KBM-7 (cell line): ENCODE measurements around the gene MICAL2.

ENCODE experiments used
- DNase-seq: peaks from one replicate; pipeline ENCODE4 v3.0.0-alpha.2; 2015
- in situ Hi-C: fragments of 300-500 bp; cut with MboI; formaldehyde crosslinking; loops from 2 replicates; pipeline ENCODE4 v1.14.3; 2020; ENCODE audit warnings: low sequenced_read_pairs, low pct_unique_long_range_greater_than_20kb, mixed read lengths

MICAL2 gene

DNA sequence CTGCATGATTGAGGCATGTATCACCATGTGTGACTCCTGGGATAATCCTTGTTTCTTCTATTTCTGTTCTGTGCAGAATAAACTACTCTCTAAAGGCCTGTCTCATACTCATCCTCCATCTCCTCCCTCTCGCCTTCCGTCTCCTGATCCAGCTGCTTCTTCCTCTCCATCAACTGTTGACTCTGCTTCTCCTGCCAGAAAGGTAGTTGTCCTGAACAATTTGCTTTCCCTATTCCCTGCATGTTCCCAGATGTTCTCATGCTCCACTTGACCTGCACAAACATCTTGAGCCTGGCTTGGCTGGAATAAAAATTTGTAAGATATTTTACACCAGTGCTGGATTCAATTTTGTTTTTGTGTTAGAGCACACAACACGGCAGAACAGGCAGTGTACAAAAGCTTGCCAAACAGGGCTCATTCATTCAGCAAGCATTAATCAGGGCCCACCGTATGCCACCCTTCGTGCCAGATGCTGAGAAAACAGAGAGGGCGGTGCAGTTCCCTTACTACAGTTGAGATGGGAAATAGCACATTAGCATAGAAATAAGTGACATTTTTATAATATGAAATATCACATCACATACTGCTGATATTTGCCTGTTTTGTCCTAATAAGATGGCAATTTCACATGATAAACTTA is 133.6 kb downstream of the MICAL2 start:
- in situ Hi-C loops: loop anchor here (10.0 kb wide), 1 partner anchor 189 kb away; no protein-coding TSS in a partner anchor
- no peak for DNase-seq

DNA sequence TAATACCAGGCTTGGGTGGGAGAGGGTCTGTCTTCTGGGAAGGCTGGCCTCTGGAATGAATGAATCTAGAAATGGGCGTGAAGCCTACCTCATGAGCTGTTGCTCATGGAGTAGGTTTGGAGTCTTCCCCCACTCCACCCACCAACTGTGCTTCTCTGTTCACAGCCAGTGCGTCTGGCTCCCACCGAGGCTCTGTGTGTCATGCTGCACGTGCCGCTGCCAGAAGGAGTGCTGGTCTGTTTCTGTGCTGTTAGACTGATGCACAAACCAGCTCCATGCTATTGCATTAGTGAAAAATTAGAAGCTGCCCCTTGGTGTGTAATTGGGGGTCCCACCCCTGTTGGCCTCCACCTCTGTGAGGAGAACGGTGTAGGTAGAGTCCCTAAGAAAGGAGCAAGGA is 134.7 kb downstream of the MICAL2 start:
- in situ Hi-C loops: loop anchor here (10.0 kb wide), 1 partner anchor 190 kb away; no protein-coding TSS in a partner anchor
- no peak for DNase-seq

DNA sequence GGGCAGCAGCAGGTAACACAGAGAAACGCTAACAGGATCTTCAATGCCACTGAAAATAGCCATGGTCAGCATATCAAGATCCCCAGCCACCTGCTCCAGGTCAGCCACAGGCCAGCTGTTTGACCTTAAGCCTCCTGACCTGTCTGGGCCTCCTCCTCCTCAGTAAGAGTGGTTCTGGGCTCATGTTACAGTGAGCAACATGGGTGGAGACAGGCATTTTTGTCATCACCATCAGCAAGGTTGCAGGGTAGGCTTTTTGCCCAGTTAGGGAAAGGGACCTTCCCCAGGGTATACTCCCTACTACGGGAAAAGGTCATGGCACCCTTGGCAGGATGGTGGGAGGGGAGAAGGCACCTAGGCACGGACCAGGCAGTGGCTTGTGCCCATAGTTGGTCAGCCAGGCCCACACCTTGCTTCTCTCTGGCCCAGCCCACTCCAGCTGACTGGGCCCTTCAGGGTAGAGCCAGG is 135.2 kb downstream of the MICAL2 start:
- in situ Hi-C loops: loop anchor here (10.0 kb wide), 1 partner anchor 191 kb away; no protein-coding TSS in a partner anchor
- no peak for DNase-seq

DNA sequence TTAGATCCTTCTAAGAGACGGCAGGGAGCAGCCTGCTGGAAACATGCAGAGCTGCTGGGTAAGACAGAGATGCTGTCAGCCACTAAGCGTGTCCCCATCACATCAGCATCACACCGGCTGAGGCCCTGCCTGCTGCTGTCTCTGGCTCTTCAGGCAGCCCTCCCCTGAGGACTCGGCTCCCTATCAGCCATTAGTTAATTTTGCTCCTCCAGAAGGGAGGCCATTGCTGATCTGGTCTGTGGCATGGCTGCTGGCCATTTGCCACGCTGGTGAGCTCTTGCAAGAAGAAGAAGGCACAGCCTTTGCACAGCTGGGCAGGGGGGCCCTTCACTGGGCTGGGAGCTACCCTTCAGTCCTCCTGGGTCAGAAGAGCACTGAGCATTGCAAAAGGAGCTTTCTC is 135.8 kb downstream of the MICAL2 start:
- in situ Hi-C loops: loop anchor here (10.0 kb wide), 1 partner anchor 191 kb away; no protein-coding TSS in a partner anchor
- DNase-seq: no peak

DNA sequence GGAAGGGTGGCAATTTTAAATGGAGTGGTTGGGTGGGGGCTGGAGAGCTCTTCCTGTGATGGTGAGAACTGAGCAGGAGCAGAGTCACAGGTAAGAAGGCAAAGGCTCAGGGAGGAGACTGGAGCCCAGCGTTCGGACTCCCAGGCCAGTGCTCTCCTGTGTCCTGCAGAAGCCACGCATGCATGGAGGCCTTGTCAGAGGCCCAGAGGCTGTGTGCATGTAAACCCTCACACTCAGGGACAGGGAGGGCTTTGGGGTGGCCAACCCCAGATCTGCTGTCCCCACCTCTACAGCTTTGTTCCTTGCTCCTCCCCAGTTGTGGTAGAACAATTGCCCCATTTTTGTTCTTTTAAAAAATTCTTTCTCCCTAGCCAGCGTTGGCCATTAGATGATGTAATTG is 136.6 kb downstream of the MICAL2 start:
- in situ Hi-C loops: loop anchor here (10.0 kb wide), 1 partner anchor 192 kb away; no protein-coding TSS in a partner anchor

DNA sequence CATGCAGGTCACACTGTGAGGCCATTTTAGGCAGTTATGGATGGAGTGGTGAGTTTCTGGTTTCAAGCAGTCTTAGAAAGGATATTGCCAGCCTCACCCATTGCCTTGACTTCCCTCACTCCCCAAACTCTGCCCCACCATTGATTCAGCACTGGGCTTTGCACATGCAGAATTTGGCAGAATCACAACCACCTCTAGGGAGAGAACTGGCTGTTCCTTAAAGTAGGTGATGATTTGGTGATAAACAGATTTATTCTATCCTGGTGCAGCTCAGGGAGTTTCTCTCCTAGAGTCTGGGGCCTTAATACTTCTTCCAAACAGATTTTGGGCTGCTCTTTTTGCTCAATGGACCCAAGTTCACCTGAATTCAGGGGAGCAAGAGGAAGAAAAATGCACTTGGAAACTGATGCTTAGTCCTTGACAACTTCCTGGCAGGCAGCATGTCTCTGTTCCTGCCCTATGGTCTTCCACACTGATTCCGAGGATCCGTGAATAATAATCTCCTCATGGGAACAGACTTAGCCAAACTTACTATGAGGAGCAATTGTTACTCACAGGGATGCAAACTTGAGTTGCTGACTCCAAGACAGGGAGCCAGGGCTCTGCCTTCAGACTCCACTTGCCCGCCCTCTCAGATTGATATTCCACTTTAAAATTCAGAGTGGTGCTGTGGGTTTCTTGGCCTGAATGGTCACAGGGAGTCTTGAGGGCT is 137.3 kb downstream of the MICAL2 start:
- in situ Hi-C loops: loop anchor here (10.0 kb wide), 1 partner anchor 193 kb away; no protein-coding TSS in a partner anchor

More for the DNA sequence above, 136.6 kb downstream of the MICAL2 start:
- no peak for DNase-seq

DNA sequence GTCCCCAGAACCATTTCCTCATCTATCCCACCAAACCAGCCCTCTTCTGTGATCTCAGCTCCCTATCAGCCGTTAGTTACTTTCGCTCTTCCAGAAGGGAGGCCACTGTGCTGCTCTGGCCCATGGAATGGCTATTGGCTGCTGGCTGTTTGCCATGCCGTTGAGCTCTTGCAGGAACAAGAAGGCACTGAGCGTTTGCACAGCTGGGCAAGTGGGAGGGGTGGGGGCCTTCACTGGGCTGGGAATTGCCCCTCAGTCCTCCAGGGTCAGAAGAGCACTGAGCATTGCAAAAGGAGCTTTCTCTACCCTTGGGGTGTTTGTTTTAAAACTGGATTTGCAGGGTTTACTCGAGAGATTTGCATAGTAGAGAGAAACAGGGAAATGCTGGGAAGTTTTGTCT is 137.9 kb downstream of the MICAL2 start:
- DNase-seq: no peak
- in situ Hi-C loops: loop anchor here (10.0 kb wide), 1 partner anchor 194 kb away; no protein-coding TSS in a partner anchor

More for the DNA sequence above, 137.3 kb downstream of the MICAL2 start:
- no peak for DNase-seq

DNA sequence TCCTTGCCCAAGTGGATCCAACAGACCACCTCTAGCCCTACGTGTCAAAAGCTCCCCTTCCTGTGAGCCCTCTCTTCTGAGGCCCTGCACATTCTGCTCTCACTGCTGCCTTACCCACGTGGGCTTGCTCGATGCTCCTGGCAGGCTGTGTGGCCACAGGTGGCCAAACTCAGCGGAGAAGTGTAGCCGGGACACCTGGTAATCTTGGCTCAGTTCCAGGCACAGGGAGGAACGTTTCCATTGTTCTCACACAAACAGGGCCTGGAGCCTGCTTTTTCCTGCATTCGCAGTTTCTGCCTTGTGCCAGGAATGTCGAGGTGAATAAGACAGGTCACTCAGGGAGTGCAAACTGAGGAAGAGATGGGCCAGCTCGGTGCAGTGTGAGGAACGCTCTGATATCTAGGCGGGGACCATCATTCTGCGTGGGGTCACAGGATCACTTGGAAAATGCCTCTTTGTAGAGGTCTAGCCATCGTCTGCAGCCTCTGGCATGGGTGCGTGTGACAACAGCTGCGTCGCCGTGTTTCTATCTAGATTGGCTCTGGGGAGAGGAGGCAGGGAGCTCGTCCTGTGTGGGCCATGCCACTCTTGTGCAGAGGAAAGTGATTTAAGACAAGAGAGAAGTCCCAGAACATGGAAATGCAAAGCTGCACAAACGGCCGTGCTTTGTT is 139.3 kb downstream of the MICAL2 start:
- DNase-seq: no peak
- in situ Hi-C loops: loop anchor here (10.0 to 25.0 kb wide), 2 partner anchors 195 to 437 kb away; no protein-coding TSS in a partner anchor

DNA sequence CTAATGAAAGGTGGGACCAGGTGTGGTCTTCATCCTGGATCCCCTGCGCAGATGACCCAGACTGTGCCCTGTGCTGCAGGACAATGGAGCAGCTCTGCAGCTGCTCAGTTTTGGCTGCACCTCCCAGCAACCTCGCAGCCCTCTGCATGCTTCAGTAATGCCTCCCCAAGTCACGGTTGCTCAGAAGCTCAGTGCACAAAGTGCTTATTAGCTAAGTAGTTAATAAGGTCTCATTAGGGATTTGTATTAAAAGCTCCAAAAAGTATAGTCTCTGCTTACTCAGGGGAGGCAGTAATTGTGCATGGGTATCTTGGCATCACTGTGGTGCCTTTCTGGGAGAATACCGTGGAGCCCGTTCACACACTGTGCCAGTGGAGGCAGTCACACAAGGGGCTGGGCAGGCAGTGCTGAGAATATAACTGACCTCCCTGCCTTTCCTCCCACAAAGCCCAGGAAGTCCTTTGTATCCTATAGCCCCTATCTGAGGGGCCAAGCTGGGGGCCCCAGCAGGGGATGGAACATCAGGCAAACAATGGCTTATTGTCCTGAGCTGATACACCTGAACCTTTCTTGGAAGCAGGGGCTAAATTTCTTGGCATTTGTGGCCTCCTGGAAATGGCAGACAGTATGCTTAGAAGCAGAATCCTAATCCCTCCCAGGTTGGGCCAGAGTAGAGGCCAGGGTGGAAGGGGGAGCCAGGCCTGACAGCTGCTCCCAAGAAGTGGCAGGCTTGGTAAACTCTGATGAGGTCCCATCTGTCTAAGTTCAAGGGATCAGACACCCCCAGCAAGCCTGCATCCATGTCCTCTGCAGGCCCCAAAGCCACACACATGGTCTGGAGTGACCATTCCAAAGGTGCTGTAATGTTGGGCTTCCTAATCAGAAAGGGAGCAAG is 141.5 kb downstream of the MICAL2 start:
- in situ Hi-C loops: loop anchor here (25.0 kb wide), 1 partner anchor 440 kb away; no protein-coding TSS in a partner anchor
- DNase-seq: no peak

DNA sequence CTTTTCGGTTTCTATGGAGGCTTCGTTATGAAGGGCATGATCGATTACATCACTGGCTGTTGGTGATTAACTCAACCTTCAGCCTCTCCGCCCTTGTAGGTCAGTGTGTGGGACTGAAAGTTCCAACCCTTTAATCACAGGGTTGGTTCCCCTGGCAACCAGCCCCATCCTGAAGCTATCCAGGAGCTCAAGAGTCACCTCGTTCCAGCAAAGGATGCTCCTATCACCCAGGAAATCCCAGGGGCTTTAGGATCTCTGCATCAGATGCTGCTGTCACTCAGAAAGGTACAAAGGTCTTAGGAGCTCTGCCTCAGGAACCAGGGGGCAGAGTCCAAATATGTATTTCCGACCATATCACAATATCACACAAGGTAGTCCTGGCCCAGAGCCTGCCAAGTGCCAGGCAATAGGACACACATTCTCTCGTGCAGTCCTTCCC is 143.5 kb downstream of the MICAL2 start:
- in situ Hi-C loops: loop anchor here (25.0 kb wide), 1 partner anchor 442 kb away; no protein-coding TSS in a partner anchor
- DNase-seq: no peak

DNA sequence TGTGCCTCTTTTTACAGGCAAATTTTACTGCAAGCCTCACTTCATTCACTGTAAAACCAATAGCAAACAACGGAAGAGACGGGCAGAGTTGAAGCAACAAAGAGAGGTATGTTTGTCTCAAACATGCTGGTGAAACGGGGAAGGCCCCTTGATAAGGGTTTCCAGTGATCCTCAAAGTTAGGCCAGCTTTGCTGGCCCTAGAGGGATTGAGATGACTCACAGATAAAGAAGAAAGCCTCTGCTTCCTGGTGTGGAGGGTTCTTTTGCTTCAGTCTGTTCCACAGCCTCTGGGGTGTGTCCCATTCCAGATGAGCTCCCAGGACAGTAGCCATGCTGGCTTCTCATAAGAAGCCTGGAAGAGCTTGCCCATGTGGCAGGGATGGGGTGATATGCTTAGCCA is 148.1 kb downstream of the MICAL2 start:
- in situ Hi-C loops: loop anchor here (25.0 kb wide), 1 partner anchor 446 kb away; no protein-coding TSS in a partner anchor
- no peak for DNase-seq

DNA sequence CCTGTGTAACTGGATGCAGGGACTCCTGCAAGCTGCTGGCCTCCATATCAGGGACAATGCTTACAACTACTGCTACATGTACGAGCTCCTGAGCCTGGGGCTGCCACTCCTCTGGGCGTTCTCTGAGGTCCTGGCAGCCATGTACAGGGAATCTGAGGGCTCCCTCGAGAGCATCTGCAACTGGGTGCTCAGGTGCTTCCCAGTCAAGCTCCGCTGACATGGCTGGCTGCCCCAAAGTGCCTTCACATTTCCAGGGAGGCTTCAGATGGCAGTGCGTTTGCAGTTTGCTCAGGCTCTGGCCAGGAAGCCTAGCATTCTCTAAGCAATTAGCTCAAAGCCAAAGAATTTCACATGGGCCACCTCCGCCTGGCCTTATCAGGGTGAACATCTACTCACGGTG is 149.6 kb downstream of the MICAL2 start:
- DNase-seq: no peak
- in situ Hi-C loops: loop anchor here (25.0 kb wide), 1 partner anchor 448 kb away; no protein-coding TSS in a partner anchor

DNA sequence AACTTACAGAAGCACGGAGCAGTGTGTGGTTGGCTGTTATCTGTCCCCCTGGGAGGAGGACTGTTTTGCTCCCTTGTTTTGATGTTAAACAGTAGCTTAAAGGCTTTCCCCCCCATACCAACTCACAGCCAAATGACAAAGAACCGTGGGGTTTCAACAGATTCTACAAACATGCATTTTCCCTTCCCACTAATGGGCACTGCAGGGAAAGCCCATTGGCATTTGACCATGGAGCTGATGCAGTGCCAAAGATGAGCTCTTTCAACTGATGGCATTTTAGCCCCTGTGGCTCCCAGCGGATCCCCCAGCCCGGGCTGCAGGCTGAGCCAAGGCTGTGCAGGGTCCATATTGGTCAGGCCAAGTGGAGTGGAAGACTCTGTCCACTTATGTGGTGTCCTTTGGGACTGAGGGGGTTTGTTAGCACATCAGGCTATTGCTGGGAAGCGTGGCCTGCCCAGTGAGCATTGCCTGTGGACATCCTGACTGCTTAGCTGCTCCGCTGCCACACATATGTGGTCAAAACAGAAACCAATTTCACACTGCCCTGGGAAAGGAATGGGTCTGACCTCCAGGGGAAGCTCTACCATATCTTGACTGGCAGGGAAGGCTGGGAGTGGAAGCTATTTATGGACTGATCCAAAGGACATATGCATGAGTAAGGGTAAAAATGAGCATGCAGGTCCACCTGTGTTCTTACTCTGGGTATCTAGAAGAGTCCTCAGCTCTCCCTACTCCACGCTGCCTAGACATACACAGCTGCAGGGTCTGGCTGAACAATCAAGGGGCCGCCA is 150.5 kb downstream of the MICAL2 start:
- in situ Hi-C loops: loop anchor here (25.0 kb wide), 1 partner anchor 449 kb away; no protein-coding TSS in a partner anchor
- no peak for DNase-seq

DNA sequence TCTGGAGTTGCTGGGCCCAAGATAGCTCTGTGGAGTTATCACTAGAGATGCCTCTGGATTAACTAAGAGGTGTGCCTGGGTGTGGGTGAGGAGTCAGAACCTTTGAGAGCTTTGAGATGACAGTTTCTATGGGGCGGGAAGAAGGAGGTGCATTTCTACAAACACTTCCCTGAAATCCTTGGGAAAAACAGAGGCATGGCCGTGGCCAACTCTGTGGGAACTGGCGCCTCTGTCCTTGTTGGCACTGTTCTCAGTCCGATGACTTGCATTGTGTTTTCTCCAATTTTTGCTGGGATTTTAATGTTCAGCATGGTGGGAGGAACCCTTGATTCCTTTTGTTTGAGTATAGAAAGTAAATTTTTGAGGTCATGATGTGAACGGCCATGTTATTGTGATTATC is 151.2 kb downstream of the MICAL2 start:
- in situ Hi-C loops: loop anchor here (25.0 kb wide), 1 partner anchor 449 kb away; no protein-coding TSS in a partner anchor
- DNase-seq: no peak

DNA sequence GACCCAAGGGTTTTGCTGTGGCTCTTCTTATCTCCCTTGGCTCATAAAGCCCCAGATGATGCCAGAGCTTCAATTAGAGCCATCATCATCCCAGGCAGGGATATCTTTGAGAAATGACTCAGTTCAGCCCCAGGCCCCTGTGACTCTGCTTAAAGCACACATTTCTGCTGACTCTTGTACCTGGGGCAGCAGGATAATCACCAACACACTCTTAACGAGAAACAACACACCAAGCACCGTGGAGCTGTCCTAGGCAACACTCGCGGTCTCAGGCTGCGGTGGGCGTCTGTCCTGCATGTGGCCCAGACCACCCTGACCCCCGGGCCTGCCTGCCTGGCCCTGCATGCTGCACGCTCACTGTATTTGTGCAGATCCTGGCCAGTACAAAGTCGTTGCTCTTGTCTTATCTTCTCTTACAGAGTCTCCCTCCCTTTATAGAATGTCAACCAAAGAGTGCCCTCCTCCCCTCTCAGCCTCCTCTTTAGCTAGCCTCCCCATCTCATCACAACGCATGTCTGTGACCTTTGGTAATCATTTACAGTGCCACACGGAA is 152.8 kb downstream of the MICAL2 start:
- no peak for DNase-seq
- in situ Hi-C loops: loop anchor here (25.0 kb wide), 1 partner anchor 451 kb away; no protein-coding TSS in a partner anchor

DNA sequence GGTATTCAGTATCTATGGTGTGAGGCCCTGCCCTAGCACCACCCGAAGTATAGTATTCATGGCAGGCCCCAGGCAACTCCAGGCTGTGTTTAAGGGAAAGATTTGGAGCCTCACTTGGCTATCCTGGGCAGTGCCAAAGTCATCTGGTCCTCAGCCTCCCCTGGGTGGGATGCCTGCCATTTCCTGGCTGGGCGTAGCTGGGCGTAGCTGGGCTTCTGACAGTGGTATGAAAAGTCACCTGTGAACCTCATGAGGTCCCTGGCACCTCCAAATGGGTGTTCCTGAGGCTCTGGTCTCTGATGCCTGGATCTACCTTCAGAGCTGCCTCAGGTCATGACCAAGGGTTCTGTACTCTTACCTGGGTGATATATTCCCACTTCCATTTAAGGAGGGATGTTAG is 154.0 kb downstream of the MICAL2 start:
- in situ Hi-C loops: loop anchor here (25.0 kb wide), 1 partner anchor 452 kb away; no protein-coding TSS in a partner anchor
- DNase-seq: no peak

DNA sequence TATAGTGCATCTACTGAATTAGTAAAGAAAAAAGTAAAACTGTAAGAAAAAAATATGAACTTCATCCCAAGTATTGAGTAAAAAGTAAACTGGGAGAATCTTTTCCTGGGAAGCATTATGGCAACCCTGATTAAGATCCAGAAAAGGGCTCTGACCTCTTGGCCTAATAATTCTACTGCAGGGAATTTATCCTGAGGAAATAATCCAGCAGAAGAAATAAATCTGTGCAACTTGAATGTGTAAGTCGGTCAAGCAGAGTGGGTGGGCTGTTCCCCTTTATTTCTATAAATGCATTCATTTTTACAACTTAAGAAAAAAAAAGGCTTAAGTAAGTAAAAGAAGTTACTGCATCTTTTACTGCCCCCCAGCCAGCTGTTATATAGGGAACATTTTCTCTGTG is 155.7 kb downstream of the MICAL2 start:
- in situ Hi-C loops: loop anchor here (25.0 kb wide), 1 partner anchor 454 kb away; no protein-coding TSS in a partner anchor
- no peak for DNase-seq
